ENCODE data around the gene ILK. TPM values are rescaled to one million over a fixed set of nuclear protein-coding genes. Genes with fewer than 3 reads are reported as not detected.

ILK gene
- total RNA-seq, 1 donor from 2014 or later: 192 TPM

DNA sequence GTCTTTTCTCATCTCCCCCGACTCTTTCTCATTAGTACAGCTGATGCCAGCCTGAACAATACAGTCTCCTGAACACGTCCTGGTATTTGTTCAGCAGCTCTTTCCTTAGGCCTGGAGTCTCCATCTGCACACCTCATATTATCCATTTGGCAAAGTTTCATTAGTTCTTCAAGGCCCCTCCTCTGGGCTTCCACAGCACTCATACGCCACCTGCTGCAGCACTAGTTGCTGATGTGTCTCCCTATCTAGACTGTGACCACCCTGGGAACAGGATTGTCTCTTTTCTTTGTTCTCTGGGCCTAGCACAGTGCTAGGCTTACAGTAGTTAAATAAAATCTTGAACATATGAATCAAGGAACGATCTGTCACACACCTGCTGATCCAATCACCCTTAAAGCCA lies 34.9 kb downstream of the ILK start:
- Histone ChIP-seq H3K27me3 (ENCODE audit: low read depth) (no peaks in the 10 kb centered on the region), H3K27ac (replicated peaks) (peak overlapping the region; percentile 85), H3K36me3 (peaks cover 6% of the 10 kb centered on the region), H3K4me1 (peaks cover 86% of the 10 kb centered on the region), H3K4me3 (no peak overlapping the region), H3K9me3 (replicated peaks) (no peaks in the 10 kb centered on the region)
- intact Hi-C loops (cut with micrococcal nuclease): no loop called here
- no peak for DNase-seq
- TF ChIP-seq, protein P1, sequence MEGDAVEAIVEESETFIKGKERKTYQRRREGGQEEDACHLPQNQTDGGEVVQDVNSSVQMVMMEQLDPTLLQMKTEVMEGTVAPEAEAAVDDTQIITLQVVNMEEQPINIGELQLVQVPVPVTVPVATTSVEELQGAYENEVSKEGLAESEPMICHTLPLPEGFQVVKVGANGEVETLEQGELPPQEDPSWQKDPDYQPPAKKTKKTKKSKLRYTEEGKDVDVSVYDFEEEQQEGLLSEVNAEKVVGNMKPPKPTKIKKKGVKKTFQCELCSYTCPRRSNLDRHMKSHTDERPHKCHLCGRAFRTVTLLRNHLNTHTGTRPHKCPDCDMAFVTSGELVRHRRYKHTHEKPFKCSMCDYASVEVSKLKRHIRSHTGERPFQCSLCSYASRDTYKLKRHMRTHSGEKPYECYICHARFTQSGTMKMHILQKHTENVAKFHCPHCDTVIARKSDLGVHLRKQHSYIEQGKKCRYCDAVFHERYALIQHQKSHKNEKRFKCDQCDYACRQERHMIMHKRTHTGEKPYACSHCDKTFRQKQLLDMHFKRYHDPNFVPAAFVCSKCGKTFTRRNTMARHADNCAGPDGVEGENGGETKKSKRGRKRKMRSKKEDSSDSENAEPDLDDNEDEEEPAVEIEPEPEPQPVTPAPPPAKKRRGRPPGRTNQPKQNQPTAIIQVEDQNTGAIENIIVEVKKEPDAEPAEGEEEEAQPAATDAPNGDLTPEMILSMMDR (IDR thresholded peaks at IDR 0.05; ENCODE audit: borderline replicate concordance): no peak

DNA sequence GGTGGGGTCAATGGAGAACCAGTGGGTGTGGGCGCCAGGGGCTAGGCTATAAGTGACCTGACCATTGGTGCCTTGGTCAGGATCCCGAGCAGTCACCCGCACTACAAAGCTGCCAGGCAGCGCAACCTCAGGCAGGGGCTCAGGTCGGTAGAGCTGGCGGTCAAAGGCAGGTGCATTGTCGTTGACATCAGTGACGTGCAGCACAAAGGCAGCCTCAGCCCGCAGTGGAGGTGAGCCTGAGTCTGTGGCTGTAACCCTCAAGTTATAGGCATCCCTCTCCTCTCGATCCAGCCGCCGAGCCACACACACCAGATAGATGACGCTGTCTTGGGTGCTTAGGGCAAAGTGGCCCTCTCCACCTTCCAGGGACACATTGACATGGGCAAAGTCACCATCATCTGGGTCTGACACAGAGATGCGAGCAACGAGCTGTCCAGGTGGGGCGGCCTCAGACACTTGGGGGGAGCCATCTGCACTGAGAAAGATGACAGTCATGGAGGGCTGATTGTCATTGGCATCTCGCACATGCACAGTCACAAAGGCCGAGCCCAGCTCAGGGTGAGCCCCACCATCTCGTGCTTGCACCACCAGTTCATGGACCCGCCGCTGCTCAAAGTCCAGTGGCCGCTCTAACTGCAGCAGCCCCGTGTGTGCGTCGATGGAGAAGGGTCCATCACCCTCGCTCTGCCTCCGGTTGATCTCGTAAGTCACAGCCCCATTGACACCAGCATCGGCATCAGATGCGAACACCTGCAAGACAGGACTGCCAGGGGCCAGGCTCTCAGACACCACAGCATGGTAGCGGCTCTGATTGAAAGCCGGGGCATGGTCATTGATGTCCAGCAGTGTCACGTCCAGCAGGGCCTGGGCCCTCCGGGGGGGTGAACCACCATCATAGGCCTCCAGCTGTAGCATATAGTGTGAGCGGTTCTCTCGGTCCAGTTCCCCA lies 36.7 kb downstream of the ILK start:
- Histone ChIP-seq H3K9me3 (replicated peaks) (no peaks in the 10 kb centered on the region), H3K36me3 (peaks cover 2% of the 10 kb centered on the region), H3K4me3 (no peak overlapping the region), H3K4me1 (peaks cover 72% of the 10 kb centered on the region), H3K27me3 (ENCODE audit: low read depth) (no peaks in the 10 kb centered on the region), H3K27ac (replicated peaks) (no peak overlapping the region)
- DNase-seq: no peak
- intact Hi-C loops (cut with micrococcal nuclease): no loop called here
- TF ChIP-seq, protein P1 (IDR thresholded peaks at IDR 0.05; ENCODE audit: borderline replicate concordance): no peak

GRCh38 chr11:6640985-6641701 lies 37.6 kb downstream of the ILK start:
- H3K4me1 ChIP-seq: peaks cover 72% of the 10 kb centered on the region
- no peaks in the 10 kb centered on the region for H3K9me3 ChIP-seq (replicated peaks)
- intact Hi-C loops (cut with micrococcal nuclease): no loop called here

GRCh38 chr11:6642957-6643356 lies 39.4 kb downstream of the ILK start:
- Histone ChIP-seq H3K9me3 (replicated peaks) (no peaks in the 10 kb centered on the region), H3K27me3 (ENCODE audit: low read depth) (no peaks in the 10 kb centered on the region), H3K4me3 (no peak overlapping the region), H3K27ac (replicated peaks) (no peak overlapping the region), H3K4me1 (peaks cover 72% of the 10 kb centered on the region), H3K36me3 (peaks cover 2% of the 10 kb centered on the region)
- intact Hi-C loops (cut with micrococcal nuclease): no loop called here
- TF ChIP-seq, protein P1 (IDR thresholded peaks at IDR 0.05; ENCODE audit: borderline replicate concordance): no peak
- no peak for DNase-seq

More at GRCh38 chr11:6640985-6641701, 37.6 kb downstream of the ILK start:
- Histone ChIP-seq H3K27me3 (ENCODE audit: low read depth) (no peaks in the 10 kb centered on the region), H3K4me3 (no peak overlapping the region), H3K36me3 (peaks cover 2% of the 10 kb centered on the region), H3K27ac (replicated peaks) (no peak overlapping the region)
- DNase-seq: no peak
- TF ChIP-seq, protein P1 (IDR thresholded peaks at IDR 0.05; ENCODE audit: borderline replicate concordance): no peak

- Histone ChIP-seq H3K9me3 (replicated peaks) (no peaks in the 10 kb centered on the region), H3K27me3 (ENCODE audit: low read depth) (no peaks in the 10 kb centered on the region), H3K4me1 (peaks cover 74% of the 10 kb centered on the region), H3K27ac (replicated peaks) (peak overlapping the region; percentile 89), H3K36me3 (no peaks in the 10 kb centered on the region), H3K4me3 (peak overlapping the region; percentile 29)
- intact Hi-C loops (cut with micrococcal nuclease): no loop called here
- peak; percentile 85 for DNase-seq
- TF ChIP-seq, protein P1 (IDR thresholded peaks at IDR 0.05; ENCODE audit: borderline replicate concordance): no peak
Observed at GRCh38 chr11:6646071-6646470, 42.5 kb downstream of the ILK start.
